SU-DHL-6 (cell line): ENCODE results near the gene ZNF343.

Experiments used
- EZH2phosphoT487 ChIP-seq: fragments of 200-600 bp; sonication (generic), shearing (Covaris generic); conservative IDR thresholded peaks from 2 replicates; pipeline ENCODE4 v1.6.1; 2018; ENCODE audit warnings: mild to moderate bottlenecking, antibody characterized with exemption, low read length, moderate library complexity, mixed read lengths
- TF ChIP-seq, protein P1 (sequence below): fragments of 200-600 bp; sonication (generic); IDR thresholded peaks from one replicate; pipeline ENCODE4 v1.5.1; 2017; ENCODE audit warnings: antibody characterized with exemption, mild to moderate bottlenecking, low read length, moderate library complexity; ENCODE audit not compliant: insufficient read depth, poor library complexity, severe bottlenecking

DNA sequence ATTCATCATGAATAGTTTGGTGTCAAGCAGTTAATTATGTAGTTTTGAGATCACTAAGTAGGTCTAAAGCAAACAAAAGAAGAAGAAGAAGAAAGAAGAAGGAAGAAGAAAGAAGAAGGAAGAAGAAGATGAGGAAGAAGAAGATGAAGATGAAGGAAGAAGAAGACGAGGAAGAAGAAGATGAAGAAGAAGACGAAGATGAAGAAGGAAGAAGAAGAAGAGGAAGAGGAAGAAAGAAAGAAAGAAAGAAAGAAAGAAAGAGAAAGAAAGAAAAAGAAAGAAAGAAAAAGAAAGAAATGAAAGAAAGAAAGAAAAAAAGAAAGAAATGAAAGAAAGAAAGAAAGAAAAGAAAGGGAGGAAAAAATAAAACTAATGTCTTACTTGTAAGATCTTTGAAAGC, 36.9 kb upstream of the ZNF343 start:
- TF ChIP-seq, protein P1, sequence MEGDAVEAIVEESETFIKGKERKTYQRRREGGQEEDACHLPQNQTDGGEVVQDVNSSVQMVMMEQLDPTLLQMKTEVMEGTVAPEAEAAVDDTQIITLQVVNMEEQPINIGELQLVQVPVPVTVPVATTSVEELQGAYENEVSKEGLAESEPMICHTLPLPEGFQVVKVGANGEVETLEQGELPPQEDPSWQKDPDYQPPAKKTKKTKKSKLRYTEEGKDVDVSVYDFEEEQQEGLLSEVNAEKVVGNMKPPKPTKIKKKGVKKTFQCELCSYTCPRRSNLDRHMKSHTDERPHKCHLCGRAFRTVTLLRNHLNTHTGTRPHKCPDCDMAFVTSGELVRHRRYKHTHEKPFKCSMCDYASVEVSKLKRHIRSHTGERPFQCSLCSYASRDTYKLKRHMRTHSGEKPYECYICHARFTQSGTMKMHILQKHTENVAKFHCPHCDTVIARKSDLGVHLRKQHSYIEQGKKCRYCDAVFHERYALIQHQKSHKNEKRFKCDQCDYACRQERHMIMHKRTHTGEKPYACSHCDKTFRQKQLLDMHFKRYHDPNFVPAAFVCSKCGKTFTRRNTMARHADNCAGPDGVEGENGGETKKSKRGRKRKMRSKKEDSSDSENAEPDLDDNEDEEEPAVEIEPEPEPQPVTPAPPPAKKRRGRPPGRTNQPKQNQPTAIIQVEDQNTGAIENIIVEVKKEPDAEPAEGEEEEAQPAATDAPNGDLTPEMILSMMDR: no peak
- no peak for TF ChIP-seq EZH2phosphoT487
